NCI-H345 (cell line): ENCODE data around the gene ABL1.

ENCODE experiments used
- DNase-seq: peaks from one replicate; lab custom pipeline; 2025; lab: John Stamatoyannopoulos, UW

The ABL1 gene

DNA sequence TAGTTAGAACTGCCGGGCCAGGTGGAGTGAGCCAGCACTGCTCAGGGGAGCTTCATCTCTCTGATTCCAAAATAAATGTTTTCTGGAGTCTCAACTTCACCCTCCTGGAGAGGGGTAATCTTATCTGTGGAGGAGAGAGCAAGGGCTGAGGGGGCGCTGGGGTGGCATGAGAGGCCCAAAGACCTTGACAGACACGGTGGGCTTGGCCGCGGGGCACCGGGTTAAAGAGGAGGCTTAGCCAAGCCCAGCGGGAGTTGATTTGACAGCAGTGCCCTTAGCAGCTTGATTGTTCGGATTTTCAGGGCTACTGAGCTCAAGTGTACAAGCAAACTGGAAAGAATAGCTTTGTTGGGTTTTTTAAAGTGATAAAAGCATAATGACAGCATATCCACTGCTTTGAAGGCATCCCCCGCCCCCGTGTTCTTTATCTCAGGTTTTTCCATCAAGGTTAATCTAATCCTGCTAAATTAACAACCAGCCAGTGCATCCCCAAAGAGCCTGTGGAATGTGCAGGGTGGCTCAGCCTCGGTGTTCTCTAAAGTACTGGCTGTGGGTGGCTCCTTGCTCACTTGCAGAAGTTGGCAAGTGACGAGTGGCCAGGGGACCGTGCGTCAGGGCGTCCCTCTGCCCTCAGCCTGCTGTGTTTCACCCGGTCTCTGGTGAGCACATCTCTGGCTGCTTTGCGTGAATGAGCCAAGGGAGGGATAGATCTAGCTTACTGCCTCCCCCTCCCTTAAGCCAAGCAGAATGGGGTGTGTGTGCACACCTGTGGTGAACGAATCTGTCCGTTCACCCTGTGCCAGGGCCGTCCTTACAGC is 56.0 kb downstream of the ABL1 start:
- no peak for DNase-seq

DNA sequence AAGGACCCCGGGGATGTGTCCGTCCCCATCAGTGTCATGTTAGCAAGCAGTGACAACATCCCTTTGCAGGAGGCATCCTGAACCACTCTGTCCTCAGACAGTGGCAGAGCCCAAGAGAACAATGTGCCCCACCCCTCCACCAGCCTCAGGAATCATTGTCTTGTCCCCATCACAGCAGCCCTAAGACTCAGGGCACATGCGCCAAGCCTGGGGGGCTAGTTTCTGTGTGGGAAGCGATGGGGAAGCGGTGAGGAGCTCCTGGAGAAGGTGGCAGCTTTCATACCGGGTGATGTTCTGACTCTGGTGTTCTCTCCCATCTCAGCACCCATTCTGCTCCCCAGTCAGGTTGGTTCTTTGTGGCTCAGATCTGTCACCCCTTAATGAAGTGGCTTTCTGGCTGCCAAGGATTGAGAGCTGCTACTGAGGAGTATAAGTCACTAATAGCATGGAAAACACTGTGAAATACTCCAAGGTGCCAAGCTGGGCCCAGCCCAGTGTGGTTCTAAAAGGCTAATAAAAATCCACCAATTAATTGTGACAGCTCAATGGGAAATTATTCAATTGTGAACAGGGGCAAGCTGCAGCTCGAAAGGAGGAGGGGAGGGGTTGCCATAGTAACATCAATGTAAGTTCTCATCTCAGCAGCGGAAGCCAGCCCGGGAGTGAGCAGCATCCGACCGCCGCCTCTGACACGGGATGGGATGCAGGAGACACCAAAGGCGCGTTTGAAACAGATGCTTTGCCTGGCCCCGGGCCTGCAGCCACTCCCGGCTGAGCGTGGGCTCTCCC is 56.8 kb downstream of the ABL1 start:
- no peak for DNase-seq

DNA sequence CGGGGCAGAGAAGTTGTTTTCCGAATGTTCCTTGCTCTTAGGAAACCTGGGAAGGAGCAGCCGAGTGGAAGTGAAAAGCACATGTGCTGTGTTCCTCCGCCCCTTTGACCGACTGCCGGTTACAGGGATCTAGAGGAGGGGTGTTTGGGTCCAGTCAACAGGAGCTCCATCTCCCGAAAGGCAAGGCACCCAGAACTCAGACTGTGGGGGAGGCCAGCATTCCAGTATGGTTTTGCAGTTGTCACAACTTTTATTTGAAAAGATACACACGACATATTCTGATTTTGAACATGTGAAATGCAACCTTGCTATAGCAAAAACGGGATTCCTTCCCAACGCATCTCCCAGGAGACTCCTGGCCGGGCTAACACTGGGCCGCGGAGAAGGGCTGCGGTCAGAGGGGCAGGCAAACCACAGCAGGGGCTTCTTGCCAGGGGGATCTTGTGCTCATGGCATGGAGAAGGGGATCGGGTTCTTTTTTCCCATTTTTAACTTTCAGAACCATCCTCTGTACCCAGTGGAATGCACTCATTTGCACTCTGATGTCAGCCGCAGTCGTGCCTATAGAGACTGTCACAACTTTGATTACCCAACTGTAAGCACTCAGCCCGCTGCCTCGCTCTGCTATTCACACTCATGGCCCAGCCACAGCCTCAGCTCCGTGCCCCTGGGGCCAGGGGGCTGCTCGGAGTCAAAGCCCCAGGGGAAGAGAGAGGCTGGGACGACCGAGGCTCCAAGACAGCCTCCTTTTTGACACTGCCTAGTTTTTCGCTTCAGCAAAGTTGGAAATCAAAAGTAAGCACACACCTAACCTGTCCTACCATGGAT is 57.6 kb downstream of the ABL1 start:
- DNase-seq, result no peak

DNA sequence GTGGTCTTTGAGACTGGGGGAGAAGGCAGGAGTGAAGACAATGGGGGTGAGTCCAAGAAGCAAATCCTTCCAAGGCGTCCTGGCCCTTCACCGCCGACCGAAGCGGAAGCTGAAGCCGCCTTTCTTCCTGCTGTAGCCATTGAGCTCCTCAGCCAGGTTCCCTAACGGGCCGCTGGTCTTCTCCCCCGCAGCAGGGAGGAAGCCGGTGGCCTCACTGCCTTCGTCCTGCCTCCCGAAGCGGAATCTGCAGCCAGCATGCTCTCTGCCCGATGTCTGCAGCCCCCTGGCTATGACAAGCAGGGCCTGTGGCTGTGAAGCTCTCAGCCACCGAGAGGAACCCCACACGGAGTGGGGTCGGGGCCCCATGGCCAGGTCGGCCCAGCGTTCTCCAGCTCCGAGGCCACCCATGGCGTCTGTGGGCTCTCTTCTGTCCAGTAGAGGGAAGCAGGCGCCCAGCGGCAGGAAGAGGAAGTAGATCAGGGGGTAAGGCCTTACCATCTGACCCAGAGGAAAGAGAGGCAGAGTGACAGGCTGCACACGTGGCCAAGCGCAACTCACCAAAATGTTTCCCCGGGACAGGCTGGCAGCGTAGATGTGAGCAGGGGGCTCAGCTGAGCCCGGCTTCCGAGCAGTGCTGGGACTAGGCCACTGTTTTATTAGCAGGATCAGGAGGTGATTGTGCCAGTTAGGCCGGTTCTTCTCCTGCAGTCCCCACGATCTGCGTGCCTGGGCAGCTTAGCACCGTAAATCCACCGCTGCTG is 58.5 kb downstream of the ABL1 start:
- no peak for DNase-seq

DNA sequence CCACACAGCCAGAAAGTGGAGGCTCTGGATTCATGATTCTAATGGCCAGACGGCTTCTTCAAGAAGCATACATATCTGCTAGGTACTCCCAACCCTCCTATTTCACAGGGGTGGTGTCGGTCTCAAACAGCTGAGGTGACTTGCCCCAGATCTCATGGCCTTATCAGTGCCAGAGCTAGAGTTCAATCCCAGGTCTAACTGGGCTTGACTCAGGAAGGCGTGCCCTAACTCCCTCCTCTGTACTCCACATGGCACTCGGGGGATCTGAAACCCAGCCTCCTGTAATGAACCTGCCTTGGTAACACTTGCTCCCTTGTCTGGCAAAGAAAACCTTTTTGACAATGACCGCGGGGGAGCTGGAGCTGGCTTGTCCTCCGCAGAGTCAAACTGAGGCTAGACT is 59.5 kb downstream of the ABL1 start:
- DNase-seq, result no peak

DNA sequence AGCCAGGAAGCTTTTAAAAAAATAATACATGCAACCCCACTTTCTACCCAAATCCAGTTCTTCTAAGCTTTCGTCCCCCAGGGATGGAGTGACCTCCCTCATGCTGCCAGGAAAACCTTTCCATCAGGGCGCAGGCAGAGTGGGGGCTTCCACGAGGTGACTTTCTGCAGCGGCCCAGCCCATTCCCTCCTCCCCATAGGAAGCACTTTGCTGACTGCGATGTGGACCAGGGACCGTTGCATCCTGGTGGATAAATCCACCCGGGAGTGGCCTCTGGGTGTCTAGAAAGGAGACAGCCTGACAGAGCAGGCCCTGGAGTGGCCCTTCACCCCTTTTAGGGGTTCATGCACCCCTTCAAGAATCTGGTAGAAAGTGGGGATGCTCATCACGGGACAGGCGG is 60.0 kb downstream of the ABL1 start:
- no peak for DNase-seq

DNA sequence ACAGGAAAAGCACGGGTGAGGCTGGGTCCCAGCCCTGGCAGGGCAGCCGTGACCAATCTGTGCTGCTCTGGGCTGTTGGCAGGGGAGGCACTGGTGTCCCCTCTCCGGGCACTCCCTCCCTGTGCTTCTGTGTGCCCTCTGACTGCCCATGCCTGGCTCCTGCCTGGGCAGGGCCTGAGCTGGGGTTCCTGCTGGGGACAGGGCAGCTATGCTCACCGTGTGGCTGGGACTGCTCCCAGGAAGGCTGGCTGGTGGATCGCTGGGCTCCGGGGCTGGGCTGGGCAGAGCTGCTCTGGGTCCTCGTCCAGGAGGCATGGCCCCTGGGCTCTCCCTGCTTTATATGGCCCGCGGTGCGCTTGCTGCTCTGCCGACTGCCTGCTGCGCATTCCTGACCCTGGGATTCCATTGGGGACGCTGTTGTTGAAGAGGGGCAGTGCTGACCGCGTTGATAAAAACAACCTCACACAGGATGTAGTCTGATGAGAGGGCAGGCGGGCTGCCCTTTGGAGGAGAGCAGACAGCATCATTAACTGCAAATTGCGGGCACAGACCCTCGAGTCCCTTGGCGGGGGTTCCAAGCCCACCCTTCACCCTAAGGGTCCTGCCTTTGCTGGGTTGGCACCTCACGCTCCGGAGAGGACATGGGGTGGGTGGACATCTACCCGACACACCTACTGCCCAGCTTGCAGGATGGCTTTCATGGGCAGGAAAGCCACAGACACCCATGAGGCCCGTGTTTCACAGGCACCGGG is 60.6 kb downstream of the ABL1 start:
- DNase-seq, result no peak

DNA sequence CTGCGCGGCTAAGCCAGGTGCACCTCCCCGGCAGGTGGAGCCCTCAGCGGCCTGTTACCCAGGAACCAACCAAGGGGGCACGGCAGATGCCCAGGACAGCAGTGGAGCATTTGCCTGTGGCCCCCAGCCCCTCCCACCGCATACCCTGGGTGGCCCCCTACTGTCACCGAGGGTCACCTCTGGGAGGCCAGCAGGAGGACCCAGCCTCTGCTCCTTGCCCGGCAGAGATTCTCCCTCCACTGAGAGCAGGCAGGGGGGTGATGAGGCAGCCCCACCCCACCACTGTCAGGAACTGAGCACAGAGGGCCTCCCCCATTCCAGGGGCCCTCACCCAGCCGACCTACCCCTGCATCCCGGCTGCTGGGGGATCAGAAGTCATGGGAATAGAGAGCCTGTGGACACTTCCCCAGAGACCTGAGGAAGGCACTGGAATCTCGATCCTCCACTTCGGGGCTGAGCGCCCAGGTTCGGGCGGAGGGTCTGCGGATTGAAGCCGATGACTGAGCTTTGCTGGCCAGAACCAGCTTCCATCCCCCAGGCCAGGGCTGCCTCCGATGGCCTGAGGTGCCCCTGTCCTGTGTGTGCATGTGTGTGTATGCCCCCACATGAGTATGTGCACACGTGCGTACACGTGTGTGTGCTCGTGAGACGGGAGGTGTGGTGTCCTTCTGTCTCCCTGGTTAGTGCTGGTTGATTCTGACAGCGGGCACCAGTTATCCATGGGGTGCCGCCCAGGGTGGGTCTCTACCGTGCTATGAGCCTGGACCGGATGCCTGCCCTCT is 61.4 kb downstream of the ABL1 start, which contains the start of gene QRFP:
Gene QRFP (minus strand): TSS at position 580 of the 782 bp plus-strand sequence. CDS start 2,974 bp downstream, outside the sequence.
- no peak for DNase-seq

DNA sequence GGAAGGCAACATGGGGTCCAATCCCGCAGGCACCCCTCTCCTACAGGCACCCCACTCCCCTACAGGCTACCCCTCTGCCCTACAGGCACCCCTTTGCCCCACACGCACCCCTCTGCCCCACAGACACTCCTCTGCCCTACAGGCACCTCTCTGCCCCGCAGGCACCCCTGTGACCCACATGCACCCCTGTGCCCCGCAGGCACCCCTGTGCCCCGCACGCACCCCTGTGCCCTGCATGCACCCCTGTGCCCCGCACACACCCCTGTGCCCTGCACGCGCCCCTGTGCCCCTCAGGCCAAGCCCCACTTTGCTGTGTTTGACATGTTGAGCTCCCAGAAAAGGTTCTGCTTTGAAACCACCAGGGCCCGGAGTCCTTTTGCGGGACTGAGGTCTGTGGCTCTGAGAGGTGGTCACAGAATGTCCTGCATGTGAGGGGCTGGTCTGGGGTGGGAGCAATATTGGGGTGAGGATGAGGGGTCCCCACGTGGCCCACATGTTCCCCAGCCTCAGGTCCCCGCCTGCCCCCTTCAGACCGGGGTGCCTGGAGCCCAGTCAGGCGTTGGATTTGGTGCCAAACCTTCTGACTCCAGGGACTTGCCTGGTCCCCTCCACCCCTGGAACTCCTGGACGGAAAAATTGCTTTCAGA is 62.2 kb downstream of the ABL1 start:
- DNase-seq, result no peak

DNA sequence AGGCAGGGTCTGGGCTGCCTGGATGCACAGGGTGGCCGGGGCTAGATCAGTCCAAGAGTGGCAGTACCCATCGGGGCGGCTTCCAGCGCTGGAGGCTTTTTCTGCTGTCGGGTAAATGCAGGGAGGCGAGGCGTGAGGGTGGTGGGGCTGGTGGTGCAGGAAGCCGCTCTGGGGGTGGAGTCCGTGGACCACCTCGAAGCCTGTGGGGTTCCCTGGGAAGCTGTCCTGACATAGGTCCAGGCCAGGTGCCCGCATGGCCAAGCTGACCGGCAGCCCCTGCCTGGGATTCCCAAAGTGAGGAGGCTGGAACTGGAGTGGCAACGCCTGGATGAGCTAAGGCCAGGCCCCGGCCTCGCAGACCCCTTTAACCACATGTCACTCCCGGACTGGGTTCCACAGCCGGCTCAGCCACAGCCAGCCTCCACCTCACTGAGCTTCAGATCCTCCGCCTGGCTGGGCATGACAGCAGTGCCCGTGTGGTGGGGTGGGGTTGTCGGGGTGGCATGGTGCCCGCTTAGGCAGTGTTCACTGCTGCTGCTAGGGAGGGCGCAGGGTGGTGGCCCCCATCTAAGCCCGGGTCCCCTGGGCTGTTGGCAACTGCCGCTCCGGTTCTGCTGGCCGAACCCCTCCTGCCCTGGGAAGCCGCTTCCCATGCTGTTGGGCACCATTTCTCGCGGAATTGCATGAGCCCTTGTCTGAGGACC is 62.9 kb downstream of the ABL1 start:
- no peak for DNase-seq

DNA sequence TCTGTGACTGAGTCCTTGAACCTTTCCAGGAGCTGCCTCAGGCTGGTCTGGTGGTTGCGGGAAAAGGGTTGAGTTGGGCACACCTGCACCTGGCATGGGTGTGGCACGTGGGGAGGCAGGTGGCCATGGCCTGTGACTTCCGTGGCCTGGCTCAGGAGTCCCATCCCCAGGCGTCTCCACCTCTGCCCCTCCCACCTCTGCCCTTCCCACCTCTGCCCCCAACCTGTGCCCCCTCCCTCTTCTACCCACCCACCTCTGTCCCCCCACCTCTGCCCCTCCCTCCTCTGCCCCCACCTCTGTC is 63.4 kb downstream of the ABL1 start:
- no peak for DNase-seq

DNA sequence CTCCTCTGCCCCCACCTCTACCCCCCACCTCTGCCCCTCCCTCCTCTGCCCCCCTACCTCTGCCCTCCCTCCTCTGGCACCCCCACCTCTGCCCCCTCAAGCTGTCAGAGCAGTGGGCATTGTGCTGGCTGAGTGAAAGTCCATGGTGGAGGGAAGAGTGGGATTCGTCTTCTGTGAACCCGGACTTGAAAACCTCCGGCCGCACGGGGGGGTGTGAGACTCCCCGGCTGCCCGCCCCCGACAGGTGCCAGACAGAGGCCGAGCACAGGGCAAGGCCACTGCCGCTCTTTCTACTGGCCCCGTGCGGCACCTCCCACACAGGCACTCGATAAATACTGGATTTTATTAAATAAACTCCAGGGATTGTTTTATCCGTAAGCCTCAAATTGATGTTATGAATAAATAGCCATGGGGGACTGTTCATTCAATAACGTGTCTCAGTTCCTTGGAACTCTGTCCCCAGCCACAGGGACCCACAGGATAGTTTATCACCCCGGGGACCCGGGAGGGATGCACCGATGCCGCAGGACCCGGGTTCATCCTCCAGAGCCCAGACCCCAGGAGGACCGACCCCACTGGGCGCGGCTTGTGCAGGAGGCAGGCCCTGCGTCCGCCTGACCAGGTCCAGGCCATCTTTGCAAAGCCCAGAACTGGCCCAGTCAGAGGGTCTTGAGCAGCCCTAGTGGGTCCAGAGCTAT is 64.1 kb downstream of the ABL1 start:
- no peak for DNase-seq

DNA sequence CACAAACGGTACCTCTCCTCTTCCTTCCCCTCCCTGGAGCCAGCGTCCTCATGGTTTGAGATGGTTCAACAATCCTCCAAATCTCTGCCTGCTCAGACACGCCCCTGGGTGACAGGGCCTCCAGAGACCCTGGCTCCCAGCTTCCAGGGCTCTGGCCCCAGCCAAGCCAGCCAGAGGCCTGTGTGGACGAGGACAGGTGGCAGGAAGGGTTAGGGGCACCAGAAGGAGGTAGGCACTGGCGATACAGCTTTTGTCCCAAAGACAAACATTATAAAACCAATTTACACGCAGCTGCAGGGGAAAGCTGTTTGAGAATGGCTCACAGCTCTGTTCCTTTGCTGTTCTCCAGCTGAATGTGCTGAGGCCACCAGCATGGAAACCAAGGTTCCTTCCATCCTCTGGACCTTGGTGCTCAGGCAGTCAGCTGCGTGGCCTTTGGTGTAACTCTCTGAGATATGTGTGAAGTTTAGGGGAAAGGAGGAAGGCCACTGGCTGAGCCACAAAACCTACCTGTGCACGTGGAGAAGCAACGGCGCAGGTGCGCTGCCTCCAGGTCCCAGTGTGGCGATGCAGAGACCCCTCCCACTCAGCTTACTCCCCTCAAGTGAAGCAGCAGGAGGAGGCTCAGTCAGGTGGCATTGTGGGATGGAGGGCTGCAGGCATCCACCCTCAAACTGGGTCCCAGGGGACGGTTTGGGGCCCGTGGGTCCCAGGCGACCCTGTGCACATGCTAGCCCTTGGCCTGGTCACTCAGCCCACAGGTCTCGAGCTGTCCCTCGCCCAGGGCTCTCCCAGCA is 65.8 kb downstream of the ABL1 start:
- no peak for DNase-seq

DNA sequence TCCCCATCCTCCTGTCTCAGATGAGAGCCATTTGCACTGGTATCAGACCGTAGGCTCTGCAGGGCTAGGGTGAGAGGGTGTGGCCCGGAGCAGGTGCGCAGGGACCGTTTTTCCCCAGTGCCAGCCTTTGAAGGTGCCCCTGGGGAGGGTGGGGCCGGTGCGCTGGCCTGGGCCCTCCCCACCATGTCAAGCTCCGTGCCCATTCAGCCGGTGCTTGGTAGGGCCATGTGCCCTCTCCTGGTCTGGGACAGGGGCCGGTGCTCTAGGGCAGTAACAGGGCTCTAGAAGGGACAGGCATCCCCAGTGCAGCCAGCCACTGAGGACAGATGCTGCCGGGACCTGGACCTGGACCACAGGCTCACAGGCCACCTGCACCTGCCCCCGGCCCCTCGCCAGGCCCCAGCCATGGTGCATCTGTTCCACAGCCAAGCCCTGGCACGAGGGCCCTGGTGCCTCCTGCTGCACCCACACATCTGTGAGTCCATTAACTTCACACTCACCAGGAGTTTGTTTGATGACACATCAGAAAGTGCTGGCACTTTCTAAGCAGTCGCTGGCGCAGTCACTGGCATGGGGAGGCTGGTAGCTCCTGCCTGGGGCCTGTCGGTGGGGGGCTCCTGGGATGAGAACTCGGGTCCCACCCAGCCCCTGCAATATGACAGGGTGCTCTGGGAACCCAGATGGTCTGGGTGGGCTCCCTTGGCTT is 66.6 kb downstream of the ABL1 start:
- no peak for DNase-seq

DNA sequence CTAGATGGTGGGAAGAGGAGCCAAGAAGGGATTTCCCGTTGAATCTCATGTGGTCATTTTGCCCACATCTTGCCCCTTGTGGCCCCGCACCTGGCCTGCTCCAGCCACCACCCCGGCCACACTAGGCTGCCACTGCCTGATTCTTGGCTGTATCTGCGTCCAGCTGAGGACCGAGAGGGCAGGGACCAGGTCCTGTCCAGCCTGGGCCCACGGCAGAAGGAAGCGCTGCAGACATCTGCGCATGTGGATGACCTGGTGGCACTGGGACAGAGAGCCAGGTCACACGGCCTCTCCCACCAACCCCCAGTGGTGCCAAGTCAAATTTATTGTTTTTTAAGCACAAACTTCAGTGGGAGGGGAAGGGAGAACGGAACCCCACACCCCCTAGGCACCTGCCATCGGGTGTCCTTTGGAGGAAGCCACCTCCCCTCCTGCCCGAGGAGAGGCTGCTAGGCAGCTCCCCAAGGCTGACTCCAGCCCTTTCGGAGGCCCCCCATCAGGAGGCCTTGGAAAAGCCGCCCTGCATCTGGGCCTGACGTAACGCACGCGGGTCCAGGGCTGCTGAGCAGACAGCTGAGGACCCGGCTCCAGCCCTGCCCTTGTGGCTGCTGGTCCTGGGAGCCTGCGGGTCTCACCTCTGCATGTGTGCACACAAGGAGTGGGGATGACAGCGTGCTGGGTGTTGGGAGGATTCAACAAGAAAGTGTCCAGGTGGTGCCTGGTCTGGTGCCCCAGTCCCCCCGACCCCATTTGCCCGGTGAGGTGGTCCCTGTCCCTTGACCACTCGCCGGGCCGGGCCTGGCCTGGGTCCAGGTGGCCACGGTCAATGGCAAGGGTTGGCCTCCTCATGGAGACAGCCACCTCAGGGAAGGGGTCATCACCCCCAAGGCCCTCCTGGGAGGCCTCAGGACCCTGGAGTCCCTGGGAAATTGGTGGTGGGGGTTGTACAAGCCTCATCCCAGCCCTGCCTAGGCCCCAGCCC is 67.4 kb downstream of the ABL1 start:
- DNase-seq, result no peak
